Measurements from ENCODE around the gene TLR5. TPM values are rescaled to one million over a fixed set of nuclear protein-coding genes. Genes with fewer than 3 reads are reported as not detected.

The TLR5 gene
- total RNA-seq, 2 donors from 2014 or later = not detected

GRCh38 chr1:223076362-223076761 lies 66.7 kb downstream of the TLR5 start:
- H3K4me3 ChIP-seq (ENCODE audit: low read length) = no peak overlapping the region
- Mint-ChIP-seq H3K36me3 (ENCODE audit: low read depth) (peaks cover 4% of the 10 kb centered on the region), H3K27ac (no peak overlapping the region), H3K9me3 (no peaks in the 10 kb centered on the region), H3K4me1 (peaks cover 21% of the 10 kb centered on the region), H3K27me3 (ENCODE audit: insufficient read depth) (peaks cover 2% of the 10 kb centered on the region), H3K4me3 (no peak overlapping the region)
- H3K9ac ChIP-seq (ENCODE audit: extremely low read depth, low read length, poor library complexity, severe bottlenecking) = no peak overlapping the region
- H3K9me3 ChIP-seq (ENCODE audit: control insufficient read depth, low read length) = no peaks in the 10 kb centered on the region
- H3K4me1 ChIP-seq (ENCODE audit: control insufficient read depth, insufficient read depth, low read length) = no peaks in the 10 kb centered on the region
- no peak for TF ChIP-seq CTCF (conservative IDR thresholded peaks at IDR 0.05)
- H3K27me3 ChIP-seq (ENCODE audit: control insufficient read depth, insufficient read depth, low read length, poor library complexity, severe bottlenecking) = no peaks in the 10 kb centered on the region
- H3K36me3 ChIP-seq (ENCODE audit: control insufficient read depth, insufficient read depth, low read length) = peaks cover 5% of the 10 kb centered on the region
- DNase-seq = no peak
- WGBS, 2 experiments (ENCODE audit: insufficient coverage in 1 of 2, insufficient read length in 1 of 2) = 91 to 96% methylated on average over 4 to 6 of the region's 6 CpGs
- no peak overlapping the region for H3K27ac ChIP-seq (ENCODE audit: low read depth, low read length)

GRCh38 chr1:223075834-223076233 lies 67.2 kb downstream of the TLR5 start:
- peaks cover 5% of the 10 kb centered on the region for H3K36me3 ChIP-seq (ENCODE audit: control insufficient read depth, insufficient read depth, low read length)
- 90 to 100% methylated on average over 1 to 3 of the region's 3 CpGs for WGBS, 2 experiments (ENCODE audit: insufficient coverage in 1 of 2, insufficient read length in 1 of 2)
- Mint-ChIP-seq H3K27me3 (ENCODE audit: insufficient read depth) (peaks cover 2% of the 10 kb centered on the region), H3K36me3 (ENCODE audit: low read depth) (peaks cover 4% of the 10 kb centered on the region), H3K9me3 (no peaks in the 10 kb centered on the region), H3K27ac (no peak overlapping the region), H3K4me3 (no peak overlapping the region), H3K4me1 (peaks cover 21% of the 10 kb centered on the region)
- H3K4me3 ChIP-seq (ENCODE audit: low read length) = no peak overlapping the region
- no peak for DNase-seq
- H3K9me3 ChIP-seq (ENCODE audit: control insufficient read depth, low read length) = no peaks in the 10 kb centered on the region
- no peak for TF ChIP-seq CTCF (conservative IDR thresholded peaks at IDR 0.05)
- no peaks in the 10 kb centered on the region for H3K27me3 ChIP-seq (ENCODE audit: control insufficient read depth, insufficient read depth, low read length, poor library complexity, severe bottlenecking)
- H3K9ac ChIP-seq (ENCODE audit: extremely low read depth, low read length, poor library complexity, severe bottlenecking) = no peak overlapping the region
- no peaks in the 10 kb centered on the region for H3K4me1 ChIP-seq (ENCODE audit: control insufficient read depth, insufficient read depth, low read length)
- no peak overlapping the region for H3K27ac ChIP-seq (ENCODE audit: low read depth, low read length)

GRCh38 chr1:223074445-223075300 lies 68.4 kb downstream of the TLR5 start:
- no peak overlapping the region for H3K9ac ChIP-seq (ENCODE audit: extremely low read depth, low read length, poor library complexity, severe bottlenecking)
- peaks cover 21% of the 10 kb centered on the region for H3K4me1 Mint-ChIP-seq
- peaks cover 4% of the 10 kb centered on the region for H3K36me3 Mint-ChIP-seq (ENCODE audit: low read depth)
- H3K36me3 ChIP-seq (ENCODE audit: control insufficient read depth, insufficient read depth, low read length) = peaks cover 5% of the 10 kb centered on the region
- no peak overlapping the region for H3K27ac ChIP-seq (ENCODE audit: low read depth, low read length)
- H3K27ac Mint-ChIP-seq = no peak overlapping the region
- H3K4me3 ChIP-seq (ENCODE audit: low read length) = no peak overlapping the region
- no peak overlapping the region for H3K4me3 Mint-ChIP-seq
- WGBS, 2 experiments (ENCODE audit: insufficient coverage in 1 of 2, insufficient read length in 1 of 2) = 89 to 100% methylated on average over 1 to 10 of the region's 10 CpGs
- no peaks in the 10 kb centered on the region for H3K9me3 Mint-ChIP-seq
- DNase-seq = no peak
- no peaks in the 10 kb centered on the region for H3K4me1 ChIP-seq (ENCODE audit: control insufficient read depth, insufficient read depth, low read length)
- no peaks in the 10 kb centered on the region for H3K27me3 ChIP-seq (ENCODE audit: control insufficient read depth, insufficient read depth, low read length, poor library complexity, severe bottlenecking)
- no peaks in the 10 kb centered on the region for H3K9me3 ChIP-seq (ENCODE audit: control insufficient read depth, low read length)
- peaks cover 4% of the 10 kb centered on the region for H3K27me3 Mint-ChIP-seq (ENCODE audit: insufficient read depth)
- no peak for TF ChIP-seq CTCF (conservative IDR thresholded peaks at IDR 0.05)

All from endodermal cell (in vitro differentiated cells).